ENCODE results near the gene CNTN1. TPM values are rescaled to one million over a fixed set of nuclear protein-coding genes. Genes with fewer than 3 reads are reported as not detected.

Gene CNTN1
- total and polyA plus RNA-seq, 9 of the 15 experiments (the other 6 are each of a cell fraction or from before 2014, with no cell fraction given) = 0.16 TPM; not detected in 8

DNA sequence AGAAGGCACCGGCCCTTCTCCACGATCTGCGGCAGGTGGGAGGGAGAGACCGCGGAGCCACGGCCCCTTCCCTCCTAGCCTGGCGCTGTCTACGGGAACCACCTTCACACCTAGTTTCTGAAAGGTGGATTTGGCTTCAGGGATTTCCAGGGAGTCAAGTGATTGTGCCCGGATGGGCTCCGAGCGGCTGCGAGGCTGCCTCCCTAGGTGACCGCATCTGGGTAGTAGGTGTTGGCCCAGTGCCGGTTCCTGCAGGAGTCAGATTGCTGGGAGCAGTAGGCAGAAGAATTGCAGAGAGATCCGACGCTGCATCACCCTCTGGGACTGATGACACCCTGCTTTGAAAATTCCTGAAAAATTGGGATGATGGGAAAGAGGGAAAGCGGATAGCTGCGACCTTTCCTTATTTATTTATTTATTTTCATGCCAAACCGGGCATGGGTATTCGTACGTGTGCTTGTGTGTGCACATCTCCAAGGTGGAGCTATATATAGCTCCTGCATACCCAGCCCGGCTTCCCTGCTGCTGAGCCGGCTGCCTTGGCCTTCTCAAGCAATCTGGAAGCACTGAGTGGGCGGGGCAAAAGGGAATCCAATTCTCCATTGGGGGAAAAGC lies 1.1 kb downstream of the CNTN1 start (continued):
- TF ChIP-seq, protein P1, sequence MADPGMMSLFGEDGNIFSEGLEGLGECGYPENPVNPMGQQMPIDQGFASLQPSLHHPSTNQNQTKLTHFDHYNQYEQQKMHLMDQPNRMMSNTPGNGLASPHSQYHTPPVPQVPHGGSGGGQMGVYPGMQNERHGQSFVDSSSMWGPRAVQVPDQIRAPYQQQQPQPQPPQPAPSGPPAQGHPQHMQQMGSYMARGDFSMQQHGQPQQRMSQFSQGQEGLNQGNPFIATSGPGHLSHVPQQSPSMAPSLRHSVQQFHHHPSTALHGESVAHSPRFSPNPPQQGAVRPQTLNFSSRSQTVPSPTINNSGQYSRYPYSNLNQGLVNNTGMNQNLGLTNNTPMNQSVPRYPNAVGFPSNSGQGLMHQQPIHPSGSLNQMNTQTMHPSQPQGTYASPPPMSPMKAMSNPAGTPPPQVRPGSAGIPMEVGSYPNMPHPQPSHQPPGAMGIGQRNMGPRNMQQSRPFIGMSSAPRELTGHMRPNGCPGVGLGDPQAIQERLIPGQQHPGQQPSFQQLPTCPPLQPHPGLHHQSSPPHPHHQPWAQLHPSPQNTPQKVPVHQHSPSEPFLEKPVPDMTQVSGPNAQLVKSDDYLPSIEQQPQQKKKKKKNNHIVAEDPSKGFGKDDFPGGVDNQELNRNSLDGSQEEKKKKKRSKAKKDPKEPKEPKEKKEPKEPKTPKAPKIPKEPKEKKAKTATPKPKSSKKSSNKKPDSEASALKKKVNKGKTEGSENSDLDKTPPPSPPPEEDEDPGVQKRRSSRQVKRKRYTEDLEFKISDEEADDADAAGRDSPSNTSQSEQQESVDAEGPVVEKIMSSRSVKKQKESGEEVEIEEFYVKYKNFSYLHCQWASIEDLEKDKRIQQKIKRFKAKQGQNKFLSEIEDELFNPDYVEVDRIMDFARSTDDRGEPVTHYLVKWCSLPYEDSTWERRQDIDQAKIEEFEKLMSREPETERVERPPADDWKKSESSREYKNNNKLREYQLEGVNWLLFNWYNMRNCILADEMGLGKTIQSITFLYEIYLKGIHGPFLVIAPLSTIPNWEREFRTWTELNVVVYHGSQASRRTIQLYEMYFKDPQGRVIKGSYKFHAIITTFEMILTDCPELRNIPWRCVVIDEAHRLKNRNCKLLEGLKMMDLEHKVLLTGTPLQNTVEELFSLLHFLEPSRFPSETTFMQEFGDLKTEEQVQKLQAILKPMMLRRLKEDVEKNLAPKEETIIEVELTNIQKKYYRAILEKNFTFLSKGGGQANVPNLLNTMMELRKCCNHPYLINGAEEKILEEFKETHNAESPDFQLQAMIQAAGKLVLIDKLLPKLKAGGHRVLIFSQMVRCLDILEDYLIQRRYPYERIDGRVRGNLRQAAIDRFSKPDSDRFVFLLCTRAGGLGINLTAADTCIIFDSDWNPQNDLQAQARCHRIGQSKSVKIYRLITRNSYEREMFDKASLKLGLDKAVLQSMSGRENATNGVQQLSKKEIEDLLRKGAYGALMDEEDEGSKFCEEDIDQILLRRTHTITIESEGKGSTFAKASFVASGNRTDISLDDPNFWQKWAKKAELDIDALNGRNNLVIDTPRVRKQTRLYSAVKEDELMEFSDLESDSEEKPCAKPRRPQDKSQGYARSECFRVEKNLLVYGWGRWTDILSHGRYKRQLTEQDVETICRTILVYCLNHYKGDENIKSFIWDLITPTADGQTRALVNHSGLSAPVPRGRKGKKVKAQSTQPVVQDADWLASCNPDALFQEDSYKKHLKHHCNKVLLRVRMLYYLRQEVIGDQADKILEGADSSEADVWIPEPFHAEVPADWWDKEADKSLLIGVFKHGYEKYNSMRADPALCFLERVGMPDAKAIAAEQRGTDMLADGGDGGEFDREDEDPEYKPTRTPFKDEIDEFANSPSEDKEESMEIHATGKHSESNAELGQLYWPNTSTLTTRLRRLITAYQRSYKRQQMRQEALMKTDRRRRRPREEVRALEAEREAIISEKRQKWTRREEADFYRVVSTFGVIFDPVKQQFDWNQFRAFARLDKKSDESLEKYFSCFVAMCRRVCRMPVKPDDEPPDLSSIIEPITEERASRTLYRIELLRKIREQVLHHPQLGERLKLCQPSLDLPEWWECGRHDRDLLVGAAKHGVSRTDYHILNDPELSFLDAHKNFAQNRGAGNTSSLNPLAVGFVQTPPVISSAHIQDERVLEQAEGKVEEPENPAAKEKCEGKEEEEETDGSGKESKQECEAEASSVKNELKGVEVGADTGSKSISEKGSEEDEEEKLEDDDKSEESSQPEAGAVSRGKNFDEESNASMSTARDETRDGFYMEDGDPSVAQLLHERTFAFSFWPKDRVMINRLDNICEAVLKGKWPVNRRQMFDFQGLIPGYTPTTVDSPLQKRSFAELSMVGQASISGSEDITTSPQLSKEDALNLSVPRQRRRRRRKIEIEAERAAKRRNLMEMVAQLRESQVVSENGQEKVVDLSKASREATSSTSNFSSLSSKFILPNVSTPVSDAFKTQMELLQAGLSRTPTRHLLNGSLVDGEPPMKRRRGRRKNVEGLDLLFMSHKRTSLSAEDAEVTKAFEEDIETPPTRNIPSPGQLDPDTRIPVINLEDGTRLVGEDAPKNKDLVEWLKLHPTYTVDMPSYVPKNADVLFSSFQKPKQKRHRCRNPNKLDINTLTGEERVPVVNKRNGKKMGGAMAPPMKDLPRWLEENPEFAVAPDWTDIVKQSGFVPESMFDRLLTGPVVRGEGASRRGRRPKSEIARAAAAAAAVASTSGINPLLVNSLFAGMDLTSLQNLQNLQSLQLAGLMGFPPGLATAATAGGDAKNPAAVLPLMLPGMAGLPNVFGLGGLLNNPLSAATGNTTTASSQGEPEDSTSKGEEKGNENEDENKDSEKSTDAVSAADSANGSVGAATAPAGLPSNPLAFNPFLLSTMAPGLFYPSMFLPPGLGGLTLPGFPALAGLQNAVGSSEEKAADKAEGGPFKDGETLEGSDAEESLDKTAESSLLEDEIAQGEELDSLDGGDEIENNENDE (IDR thresholded peaks at IDR 0.05; ENCODE audit: low read depth, low read length) = no peak
- TF ChIP-seq MCM5 (IDR thresholded peaks at IDR 0.05; ENCODE audit: low read depth) = no peak
- TF ChIP-seq ARID2 (IDR thresholded peaks at IDR 0.05) = no peak
- no peak for TF ChIP-seq PHB (CRISPR knock-in tag; IDR thresholded peaks at IDR 0.05)
